ENCODE results near the gene SLC44A3. TPM values are rescaled to one million over a fixed set of nuclear protein-coding genes. Genes with fewer than 3 reads are reported as not detected.

SLC44A3 gene
- total and polyA plus RNA-seq, 9 of the 15 experiments (the other 6 are each of a cell fraction or from before 2014, with no cell fraction given) = not detected

DNA sequence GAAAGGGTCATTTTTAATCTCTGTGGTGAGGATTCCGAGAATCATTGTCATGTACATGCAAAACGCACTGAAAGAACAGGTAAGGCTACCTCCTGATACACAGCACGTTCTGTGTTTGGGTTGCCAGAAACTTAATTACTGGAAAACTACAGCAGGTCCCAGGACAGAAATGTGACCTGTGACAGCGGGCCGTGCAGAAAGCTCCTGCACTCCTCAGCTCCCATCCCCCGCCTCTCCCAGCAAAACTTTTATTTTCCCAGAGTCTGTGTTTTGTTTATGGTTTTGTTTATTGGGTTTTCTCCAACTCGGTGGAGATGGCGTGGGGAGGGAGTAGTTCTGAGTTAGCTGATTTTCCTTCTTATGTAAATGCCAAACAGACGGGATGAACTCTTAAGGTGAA is 44.7 kb downstream of the SLC44A3 start:
- no peak for FAIRE-seq
- H4K20me1 ChIP-seq (replicated peaks; ENCODE audit: control insufficient read depth, insufficient read depth, low read length) = no peaks in the 10 kb centered on the region
- in situ Hi-C loops (cut with MboI) (no loop called here), intact Hi-C loops (cut with micrococcal nuclease) (no loop called here)
- H3K9me1 ChIP-seq (ENCODE audit: control insufficient read depth, insufficient read depth, low read length) = no peaks in the 10 kb centered on the region
- ChIA-PET CTCF (ENCODE audit: low intra/inter-chr PET ratio) (no interaction called here), POLR2A (interaction anchor here (1.9 kb wide), 1 partner anchor 10 kb away, joined by 5 read pairs; no protein-coding TSS in a partner anchor)
- no peak for DNase-seq (ENCODE audit: extremely low read depth in 1 of 4, low spot score in 3 of 4)
- no peak overlapping the region for H2AFZ ChIP-seq (ENCODE audit: low read depth, low read length)
- H3K4me3 ChIP-seq = no peak overlapping the region
- H3K4me2 ChIP-seq (ENCODE audit: insufficient read depth, low read length) = no peak overlapping the region
- WGBS (ENCODE audit: insufficient coverage, low coverage, missing lambda C conversion rate) = 1% methylated on average over 9 of the region's 9 CpGs
- H3K9ac ChIP-seq (ENCODE audit: insufficient read depth in 1 of 2, low read depth in 2 of 2, low read length in 2 of 2) = no peak overlapping the region
- no peak for ATAC-seq
- H3K9me3 ChIP-seq (replicated peaks; ENCODE audit: control insufficient read depth, insufficient read depth, low read depth, low read length) = no peaks in the 10 kb centered on the region
- H3K27ac ChIP-seq (ENCODE audit: extremely low read depth, low read depth, low read length) = no peak overlapping the region
- H3K36me3 ChIP-seq (ENCODE audit: control insufficient read depth, insufficient read depth, low read length) = no peaks in the 10 kb centered on the region
- no TSS peak for BruUV-seq (replicated peaks)
- no peaks in the 10 kb centered on the region for H3K4me1 ChIP-seq (replicated peaks in 1 of 2; ENCODE audit: control insufficient read depth in 2 of 2, insufficient read depth in 2 of 2, low read length in 2 of 2)
- H3K27me3 ChIP-seq (ENCODE audit: control insufficient read depth in 2 of 2, insufficient read depth in 2 of 2, low read length in 2 of 2) = peaks cover 12 to 15% of the 10 kb centered on the region in 2 experiments; a peak in 4 of 5 replicates
- H3K79me2 ChIP-seq (ENCODE audit: control insufficient read depth, insufficient read depth, low read length) = no peaks in the 10 kb centered on the region
- TF ChIP-seq ZNF79 (CRISPR knock-in tag; IDR thresholded peaks at IDR 0.05; ENCODE audit: low read depth) = no peak
- TF ChIP-seq KHSRP (IDR thresholded peaks at IDR 0.05) = no peak
- no peak for TF ChIP-seq ZNF699 (CRISPR knock-in tag; IDR thresholded peaks at IDR 0.05; ENCODE audit: insufficient replicate concordance)
- no peak for TF ChIP-seq BCOR (IDR thresholded peaks at IDR 0.05)
- TF ChIP-seq, protein P1, sequence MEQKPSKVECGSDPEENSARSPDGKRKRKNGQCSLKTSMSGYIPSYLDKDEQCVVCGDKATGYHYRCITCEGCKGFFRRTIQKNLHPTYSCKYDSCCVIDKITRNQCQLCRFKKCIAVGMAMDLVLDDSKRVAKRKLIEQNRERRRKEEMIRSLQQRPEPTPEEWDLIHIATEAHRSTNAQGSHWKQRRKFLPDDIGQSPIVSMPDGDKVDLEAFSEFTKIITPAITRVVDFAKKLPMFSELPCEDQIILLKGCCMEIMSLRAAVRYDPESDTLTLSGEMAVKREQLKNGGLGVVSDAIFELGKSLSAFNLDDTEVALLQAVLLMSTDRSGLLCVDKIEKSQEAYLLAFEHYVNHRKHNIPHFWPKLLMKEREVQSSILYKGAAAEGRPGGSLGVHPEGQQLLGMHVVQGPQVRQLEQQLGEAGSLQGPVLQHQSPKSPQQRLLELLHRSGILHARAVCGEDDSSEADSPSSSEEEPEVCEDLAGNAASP (IDR thresholded peaks at IDR 0.05) = no peak
- TF ChIP-seq TAF1 (IDR thresholded peaks at IDR 0.05; ENCODE audit: control insufficient read depth, extremely low read depth, insufficient read depth, low read length, severe bottlenecking) = no peak
- TF ChIP-seq ZBTB8A (IDR thresholded peaks at IDR 0.05; ENCODE audit: partially characterized antibody) = no peak
- TF ChIP-seq, protein P2, sequence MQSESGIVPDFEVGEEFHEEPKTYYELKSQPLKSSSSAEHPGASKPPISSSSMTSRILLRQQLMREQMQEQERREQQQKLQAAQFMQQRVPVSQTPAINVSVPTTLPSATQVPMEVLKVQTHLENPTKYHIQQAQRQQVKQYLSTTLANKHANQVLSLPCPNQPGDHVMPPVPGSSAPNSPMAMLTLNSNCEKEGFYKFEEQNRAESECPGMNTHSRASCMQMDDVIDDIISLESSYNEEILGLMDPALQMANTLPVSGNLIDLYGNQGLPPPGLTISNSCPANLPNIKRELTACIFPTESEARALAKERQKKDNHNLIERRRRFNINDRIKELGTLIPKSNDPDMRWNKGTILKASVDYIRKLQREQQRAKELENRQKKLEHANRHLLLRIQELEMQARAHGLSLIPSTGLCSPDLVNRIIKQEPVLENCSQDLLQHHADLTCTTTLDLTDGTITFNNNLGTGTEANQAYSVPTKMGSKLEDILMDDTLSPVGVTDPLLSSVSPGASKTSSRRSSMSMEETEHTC (IDR thresholded peaks at IDR 0.05) = no peak
- no peak for TF ChIP-seq FIP1L1 (IDR thresholded peaks at IDR 0.05; ENCODE audit: low read depth, low read length, poor library complexity, severe bottlenecking)
- TF ChIP-seq, protein P3, sequence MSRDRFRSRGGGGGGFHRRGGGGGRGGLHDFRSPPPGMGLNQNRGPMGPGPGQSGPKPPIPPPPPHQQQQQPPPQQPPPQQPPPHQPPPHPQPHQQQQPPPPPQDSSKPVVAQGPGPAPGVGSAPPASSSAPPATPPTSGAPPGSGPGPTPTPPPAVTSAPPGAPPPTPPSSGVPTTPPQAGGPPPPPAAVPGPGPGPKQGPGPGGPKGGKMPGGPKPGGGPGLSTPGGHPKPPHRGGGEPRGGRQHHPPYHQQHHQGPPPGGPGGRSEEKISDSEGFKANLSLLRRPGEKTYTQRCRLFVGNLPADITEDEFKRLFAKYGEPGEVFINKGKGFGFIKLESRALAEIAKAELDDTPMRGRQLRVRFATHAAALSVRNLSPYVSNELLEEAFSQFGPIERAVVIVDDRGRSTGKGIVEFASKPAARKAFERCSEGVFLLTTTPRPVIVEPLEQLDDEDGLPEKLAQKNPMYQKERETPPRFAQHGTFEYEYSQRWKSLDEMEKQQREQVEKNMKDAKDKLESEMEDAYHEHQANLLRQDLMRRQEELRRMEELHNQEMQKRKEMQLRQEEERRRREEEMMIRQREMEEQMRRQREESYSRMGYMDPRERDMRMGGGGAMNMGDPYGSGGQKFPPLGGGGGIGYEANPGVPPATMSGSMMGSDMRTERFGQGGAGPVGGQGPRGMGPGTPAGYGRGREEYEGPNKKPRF (IDR thresholded peaks at IDR 0.05; ENCODE audit: low read depth, low read length) = no peak
- no peak for TF ChIP-seq SMAD1 (IDR thresholded peaks at IDR 0.05; ENCODE audit: low read depth, low read length, partially characterized antibody)
- TF ChIP-seq RBM14 (IDR thresholded peaks at IDR 0.05; ENCODE audit: borderline replicate concordance, insufficient read depth, low read depth, low read length) = no peak
- TF ChIP-seq BRCA1 (IDR thresholded peaks at IDR 0.05) = no peak
- TF ChIP-seq BRCA1 (CRISPR knock-in tag; IDR thresholded peaks at IDR 0.05) = no peak
- TF ChIP-seq, protein P4, sequence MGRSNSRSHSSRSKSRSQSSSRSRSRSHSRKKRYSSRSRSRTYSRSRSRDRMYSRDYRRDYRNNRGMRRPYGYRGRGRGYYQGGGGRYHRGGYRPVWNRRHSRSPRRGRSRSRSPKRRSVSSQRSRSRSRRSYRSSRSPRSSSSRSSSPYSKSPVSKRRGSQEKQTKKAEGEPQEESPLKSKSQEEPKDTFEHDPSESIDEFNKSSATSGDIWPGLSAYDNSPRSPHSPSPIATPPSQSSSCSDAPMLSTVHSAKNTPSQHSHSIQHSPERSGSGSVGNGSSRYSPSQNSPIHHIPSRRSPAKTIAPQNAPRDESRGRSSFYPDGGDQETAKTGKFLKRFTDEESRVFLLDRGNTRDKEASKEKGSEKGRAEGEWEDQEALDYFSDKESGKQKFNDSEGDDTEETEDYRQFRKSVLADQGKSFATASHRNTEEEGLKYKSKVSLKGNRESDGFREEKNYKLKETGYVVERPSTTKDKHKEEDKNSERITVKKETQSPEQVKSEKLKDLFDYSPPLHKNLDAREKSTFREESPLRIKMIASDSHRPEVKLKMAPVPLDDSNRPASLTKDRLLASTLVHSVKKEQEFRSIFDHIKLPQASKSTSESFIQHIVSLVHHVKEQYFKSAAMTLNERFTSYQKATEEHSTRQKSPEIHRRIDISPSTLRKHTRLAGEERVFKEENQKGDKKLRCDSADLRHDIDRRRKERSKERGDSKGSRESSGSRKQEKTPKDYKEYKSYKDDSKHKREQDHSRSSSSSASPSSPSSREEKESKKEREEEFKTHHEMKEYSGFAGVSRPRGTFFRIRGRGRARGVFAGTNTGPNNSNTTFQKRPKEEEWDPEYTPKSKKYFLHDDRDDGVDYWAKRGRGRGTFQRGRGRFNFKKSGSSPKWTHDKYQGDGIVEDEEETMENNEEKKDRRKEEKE (IDR thresholded peaks at IDR 0.05; ENCODE audit: borderline replicate concordance in 1 of 2, control insufficient read depth in 1 of 2, low read depth in 2 of 2, low read length in 1 of 2) = no peak

Measured in K562 (cell line).